HepG2 (cell line): ENCODE results near the gene FAM120B. TPM values are rescaled to one million over a fixed set of nuclear protein-coding genes. Genes with fewer than 3 reads are reported as not detected.
"Not testable (repeated sequence)": the region's sequence is repeated elsewhere in the genome, so short reads cannot be mapped to it uniquely, and the experiment has no call there.

Experiments
- ATAC-seq: fragments of 200-7000 bp; cut with Tn5 transposase; 3 replicates; pipeline ENCODE4 v1.9.1; 2020; ENCODE audit warnings: mild to moderate bottlenecking, moderate library complexity
- BruUV-seq: library from RNA; stranded (reverse); fragments of 400-500 nt; replicated peaks from 2 replicates; lab custom pipeline; 2021; lab: Mats Ljungman, UMichigan
- CTCF ChIA-PET: fragments of 300-600 bp; formaldehyde crosslinking; extraction: SDS; loops from one replicate; lab custom pipeline; 2021; ENCODE audit warnings: low total read pairs, inconsistent platforms, low intra/inter-chr PET ratio; lab: Yijun Ruan, JAX
- POLR2A ChIA-PET: fragments of 350-600 bp; sonication (Branson Sonifier 250); formaldehyde crosslinking; loops from one replicate; lab custom pipeline; 2020; ENCODE audit warnings: antibody characterized with exemption, inconsistent platforms; lab: Yijun Ruan, JAX
- DNase-seq: peaks from one replicate; pipeline ENCODE4 v3.0.0-alpha.2; 2015; ENCODE audit warnings: low spot score
- FAIRE-seq: peaks from 3 replicates; lab custom pipeline; 2011; peaks lifted over from hg19 to GRCh38; lab: Jason Lieb, UNC
- H2AFZ ChIP-seq: one replicate; pipeline ENCODE4 v1.6.1; 2011; ENCODE audit warnings: low read length, inconsistent platforms
- H3K27ac ChIP-seq: fragments of 300-600 bp; 3 replicates; pipeline ENCODE4 v1.8.0; 2011; ENCODE audit warnings: mixed run types, mild to moderate bottlenecking, mixed read lengths, low read length, inconsistent platforms; ENCODE audit not compliant: insufficient read depth; ENCODE audit errors: extremely low read length
- H3K27me3 ChIP-seq, 2 experiments: fragments of 200-600 bp in 1 of 2; 2 replicates in 1 of 2; 3 replicates in 1 of 2; pipeline versions ENCODE4 v1.6.0 to v1.8.0; 2011; ENCODE audit warnings: low read length in 2 of 2, mild to moderate bottlenecking in 2 of 2, moderate library complexity in 2 of 2, inconsistent platforms in 1 of 2; ENCODE audit not compliant: insufficient read depth in 2 of 2, control insufficient read depth in 1 of 2
- H3K36me3 ChIP-seq, 2 experiments: fragments of 200-600 bp in 1 of 2; replicated peaks in 1 of 2; 2 replicates in 1 of 2; 3 replicates in 1 of 2; pipeline versions ENCODE4 v1.5.1 to v1.8.0; 2011; ENCODE audit warnings: low read length in 2 of 2, inconsistent platforms in 1 of 2; ENCODE audit not compliant: insufficient read depth in 2 of 2, control insufficient read depth in 1 of 2
- H3K4me1 ChIP-seq: 2 replicates; pipeline ENCODE4 v1.5.1; 2012; ENCODE audit warnings: low read length, inconsistent platforms; ENCODE audit not compliant: insufficient read depth
- H3K4me2 ChIP-seq: 2 replicates; pipeline ENCODE4 v1.6.0; 2011; ENCODE audit warnings: low read depth, low read length, inconsistent platforms
- H3K4me3 ChIP-seq, 3 experiments: fragments of 200-600 bp in 1 of 3; sonication (generic), shearing (Covaris generic) in 1 of 3; replicated peaks in 1 of 3; 2 replicates each; pipeline ENCODE4 v1.5.1; 2011 to 2016; ENCODE audit warnings: low read length in 3 of 3, inconsistent platforms in 2 of 3, low read depth in 2 of 3, mild to moderate bottlenecking in 2 of 3, control low read depth in 1 of 3, mixed read lengths in 1 of 3; ENCODE audit not compliant: insufficient read depth in 1 of 3
- H3K79me2 ChIP-seq: one replicate; pipeline ENCODE4 v1.6.1; 2011; ENCODE audit warnings: low read length, inconsistent platforms; ENCODE audit not compliant: insufficient read depth
- H3K9ac ChIP-seq: 2 replicates; pipeline ENCODE4 v1.6.0; 2011; ENCODE audit warnings: mild to moderate bottlenecking, low read depth, low read length, inconsistent platforms; ENCODE audit not compliant: insufficient read depth
- H3K9me3 ChIP-seq: 2 replicates; pipeline ENCODE4 v1.5.1; 2012; ENCODE audit warnings: mild to moderate bottlenecking, low read length
- H4K20me1 ChIP-seq: 2 replicates; pipeline ENCODE4 v1.6.0; 2011; ENCODE audit warnings: inconsistent platforms, mild to moderate bottlenecking, low read length, moderate library complexity; ENCODE audit not compliant: insufficient read depth
- ATF7 ChIP-seq, 2 experiments: fragments of 450-650 bp in 1 of 2; sonication (generic) in 1 of 2; formaldehyde crosslinking in 1 of 2; IDR thresholded peaks; 2 replicates each; pipeline versions ENCODE4 v1.4.0 to v1.6.1; 2016 to 2020; ENCODE audit warnings: antibody characterized with exemption in 1 of 2, mild to moderate bottlenecking in 1 of 2, missing genetic modification reagents in 1 of 2
- CREB1 ChIP-seq, 2 experiments: fragments of 450-650 bp in 1 of 2; IDR thresholded peaks; 2 replicates each; pipeline ENCODE4 v1.6.1; 2016 to 2017; ENCODE audit warnings: control low read depth in 1 of 2, mild to moderate bottlenecking in 1 of 2, missing compliant biosample characterization in 1 of 2, missing genetic modification characterization in 1 of 2
- FOXP1 ChIP-seq, 2 experiments: fragments of 450-650 bp in 1 of 2; IDR thresholded peaks; 2 replicates each; pipeline ENCODE4 v1.6.1; 2017 to 2018; ENCODE audit warnings: antibody characterized with exemption in 1 of 2
- IKZF1 ChIP-seq: fragments of 450-650 bp; IDR thresholded peaks from 2 replicates; pipeline ENCODE4 v1.7.1; 2016
- LCORL ChIP-seq, 2 experiments: fragments of 450-650 bp in 1 of 2; sonication (generic) in 1 of 2; formaldehyde crosslinking in 1 of 2; IDR thresholded peaks; 2 replicates each; pipeline versions ENCODE4 v1.5.0 to v1.6.1; 2017 to 2020; ENCODE audit warnings: antibody characterized with exemption in 1 of 2, missing genetic modification reagents in 1 of 2
- MAFF ChIP-seq: IDR thresholded peaks from 2 replicates; pipeline ENCODE4 v1.6.1; 2011; ENCODE audit warnings: low read depth, low read length, improper control_type of control experiment
- MEIS2 ChIP-seq: sonication (generic); formaldehyde crosslinking; IDR thresholded peaks from 2 replicates; pipeline ENCODE4 v1.9.0; 2021; ENCODE audit warnings: mild to moderate bottlenecking, missing genetic modification reagents
- NONO ChIP-seq, 2 experiments: fragments of 450-650 bp in 1 of 2; sonication (generic) in 1 of 2; formaldehyde crosslinking in 1 of 2; IDR thresholded peaks in 1 of 2; conservative IDR thresholded peaks in 1 of 2; 2 replicates each; pipeline versions ENCODE4 v1.6.1 to v1.8.0; 2017 to 2022; ENCODE audit warnings: mild to moderate bottlenecking in 1 of 2, missing genetic modification reagents in 1 of 2, moderate library complexity in 1 of 2
- SRSF4 ChIP-seq: fragments of 200-400 bp; formaldehyde crosslinking; IDR thresholded peaks from one replicate; pipeline ENCODE4 v1.6.1; 2018; ENCODE audit warnings: mild to moderate bottlenecking, low read depth, low read length, moderate library complexity; ENCODE audit not compliant: poor library complexity, severe bottlenecking
- STAT5B ChIP-seq: sonication (generic); formaldehyde crosslinking; IDR thresholded peaks from 2 replicates; pipeline ENCODE4 v1.4.0; 2020; ENCODE audit warnings: missing genetic modification reagents
- WGBS: methylation state at CpG from one replicate; pipeline ENCODE4 v1.1.6; 2017; ENCODE audit warnings: low lambda C conversion rate; 5-methylcytosine and 5-hydroxymethylcytosine counted together
- in situ Hi-C: cut with HindIII; loops from 2 replicates; pipeline ENCODE4 v1.10.0; 2017; ENCODE audit warnings: low pct_unique_long_range_greater_than_20kb; ENCODE audit not compliant: extremely low pct_ligation_motif_present
- intact Hi-C: fragments of 100-400 bp; cut with micrococcal nuclease; formaldehyde crosslinking; loops from one replicate; pipeline ENCODE4 v1.10.0; 2022; ENCODE audit not compliant: unreplicated experiment
- polyA plus RNA-seq, 8 experiments: library from polyadenylated mRNA; depleted of rRNA in 3 of 8; stranded (reverse) in 7 of 8; unstranded in 1 of 8; fragments of >200 nt; fragmentation: Illumina TruSeq in 4 of 8; extraction: Trizol in 4 of 8; gene quantifications; 2 replicates each; pipeline versions ENCODE4 v1.2.1 to v1.2.3, GENCODE V29; 2011 to 2016; ENCODE audit warnings: low read depth in 4 of 8, missing spikeins in 1 of 8, mixed read lengths in 1 of 8; ENCODE audit not compliant: insufficient read depth in 1 of 8
- total RNA-seq, 5 experiments: library from RNA; depleted of rRNA; stranded (reverse); fragments of >200 nt; fragmentation: Illumina TruSeq; extraction: Trizol; gene quantifications; 2 replicates each; pipeline ENCODE4 v1.2.3, GENCODE V29; 2016; ENCODE audit warnings: low read depth in 1 of 5
- TF ChIP-seq, protein P1 (sequence below), 2 experiments: fragments of 450-650 bp in 1 of 2; sonication (generic) in 1 of 2; formaldehyde crosslinking in 1 of 2; IDR thresholded peaks; 2 replicates each; pipeline versions ENCODE4 v1.6.1 to v1.8.0; 2016 to 2022; ENCODE audit warnings: antibody characterized with exemption in 1 of 2, mild to moderate bottlenecking in 1 of 2, missing genetic modification reagents in 1 of 2

FAM120B gene
- total and polyA plus RNA-seq, 2 of the 13 experiments (the other 11 are each of a cell fraction or from before 2014, with no cell fraction given), result 9.2 to 10.7 TPM

DNA sequence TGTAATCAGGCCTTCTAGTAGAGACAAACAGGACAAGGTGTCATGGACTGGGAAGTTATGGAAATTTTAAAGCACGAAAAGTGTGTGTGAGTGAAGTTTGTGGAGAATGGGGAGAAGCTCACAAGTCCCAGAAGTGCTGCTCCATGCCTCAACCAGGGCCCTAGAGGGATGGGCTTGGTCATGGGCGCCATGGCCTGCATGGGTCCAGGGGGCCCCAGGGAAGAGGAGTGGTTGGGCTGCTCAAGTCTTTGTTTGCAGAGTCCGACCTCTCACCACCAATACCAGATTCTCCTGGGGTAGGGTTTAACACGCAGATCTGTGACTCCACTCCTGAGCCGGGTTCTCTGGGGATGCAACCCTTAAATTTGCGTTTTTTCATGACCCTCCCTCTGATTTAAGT, 88.4 kb downstream of the FAM120B start (continued):
- no peak for TF ChIP-seq STAT5B
- no peak for TF ChIP-seq SRSF4
- TF ChIP-seq MEIS2 (CRISPR knock-in tag), result no peak
- no peak for TF ChIP-seq MAFF

DNA sequence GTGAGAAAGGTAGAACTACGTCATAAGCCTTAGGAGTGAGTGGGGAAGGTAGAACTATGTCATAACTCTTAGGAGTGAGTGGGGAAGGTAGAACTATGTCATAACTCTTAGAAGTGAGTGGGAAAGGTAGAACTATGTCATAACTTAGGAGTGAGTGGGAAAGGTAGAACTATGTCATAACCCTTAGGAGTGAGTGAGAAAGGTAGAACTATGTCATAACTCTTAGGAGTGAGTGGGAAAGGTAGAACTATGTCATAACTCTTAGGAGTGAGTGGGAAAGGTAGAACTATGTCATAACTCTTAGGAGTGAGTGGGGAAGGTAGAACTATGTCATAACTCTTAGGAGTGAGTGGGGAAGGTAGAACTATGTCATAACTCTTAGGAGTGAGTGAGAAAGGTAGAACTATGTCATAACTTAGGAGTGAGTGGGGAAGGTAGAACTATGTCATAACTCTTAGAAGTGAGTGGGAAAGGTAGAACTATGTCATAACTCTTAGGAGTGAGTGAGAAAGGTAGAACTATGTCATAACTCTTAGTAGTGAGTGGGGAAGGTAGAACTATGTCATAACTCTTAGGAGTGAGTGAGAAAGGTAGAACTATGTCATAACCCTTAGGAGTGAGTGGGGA, 92.3 kb downstream of the FAM120B start:
- H3K4me2 ChIP-seq; ATAC-seq; in situ Hi-C loops; POLR2A ChIA-PET; H2AFZ ChIP-seq; BruUV-seq; H3K9ac ChIP-seq; H3K9me3 ChIP-seq; CTCF ChIA-PET; H3K4me1 ChIP-seq; H4K20me1 ChIP-seq; H3K27ac ChIP-seq; intact Hi-C loops; DNase-seq; H3K4me3 ChIP-seq; H3K79me2 ChIP-seq; FAIRE-seq; H3K27me3 ChIP-seq; TF ChIP-seq CREB1 (CRISPR knock-in tag; IDR thresholded peaks at IDR 0.05); NONO (CRISPR knock-in tag; conservative IDR thresholded peaks at IDR 0.05); LCORL (CRISPR knock-in tag; IDR thresholded peaks at IDR 0.05); ATF7 (CRISPR knock-in tag; IDR thresholded peaks at IDR 0.05); FOXP1 (CRISPR knock-in tag; IDR thresholded peaks at IDR 0.05): not testable (repeated sequence)
- TF ChIP-seq CREB1 (IDR thresholded peaks at IDR 0.05), result peak; percentile 80
- TF ChIP-seq IKZF1, result 0 out of 2 replicates have a peak, but pooled peaks have one; percentile 53
- TF ChIP-seq, protein P1, sequence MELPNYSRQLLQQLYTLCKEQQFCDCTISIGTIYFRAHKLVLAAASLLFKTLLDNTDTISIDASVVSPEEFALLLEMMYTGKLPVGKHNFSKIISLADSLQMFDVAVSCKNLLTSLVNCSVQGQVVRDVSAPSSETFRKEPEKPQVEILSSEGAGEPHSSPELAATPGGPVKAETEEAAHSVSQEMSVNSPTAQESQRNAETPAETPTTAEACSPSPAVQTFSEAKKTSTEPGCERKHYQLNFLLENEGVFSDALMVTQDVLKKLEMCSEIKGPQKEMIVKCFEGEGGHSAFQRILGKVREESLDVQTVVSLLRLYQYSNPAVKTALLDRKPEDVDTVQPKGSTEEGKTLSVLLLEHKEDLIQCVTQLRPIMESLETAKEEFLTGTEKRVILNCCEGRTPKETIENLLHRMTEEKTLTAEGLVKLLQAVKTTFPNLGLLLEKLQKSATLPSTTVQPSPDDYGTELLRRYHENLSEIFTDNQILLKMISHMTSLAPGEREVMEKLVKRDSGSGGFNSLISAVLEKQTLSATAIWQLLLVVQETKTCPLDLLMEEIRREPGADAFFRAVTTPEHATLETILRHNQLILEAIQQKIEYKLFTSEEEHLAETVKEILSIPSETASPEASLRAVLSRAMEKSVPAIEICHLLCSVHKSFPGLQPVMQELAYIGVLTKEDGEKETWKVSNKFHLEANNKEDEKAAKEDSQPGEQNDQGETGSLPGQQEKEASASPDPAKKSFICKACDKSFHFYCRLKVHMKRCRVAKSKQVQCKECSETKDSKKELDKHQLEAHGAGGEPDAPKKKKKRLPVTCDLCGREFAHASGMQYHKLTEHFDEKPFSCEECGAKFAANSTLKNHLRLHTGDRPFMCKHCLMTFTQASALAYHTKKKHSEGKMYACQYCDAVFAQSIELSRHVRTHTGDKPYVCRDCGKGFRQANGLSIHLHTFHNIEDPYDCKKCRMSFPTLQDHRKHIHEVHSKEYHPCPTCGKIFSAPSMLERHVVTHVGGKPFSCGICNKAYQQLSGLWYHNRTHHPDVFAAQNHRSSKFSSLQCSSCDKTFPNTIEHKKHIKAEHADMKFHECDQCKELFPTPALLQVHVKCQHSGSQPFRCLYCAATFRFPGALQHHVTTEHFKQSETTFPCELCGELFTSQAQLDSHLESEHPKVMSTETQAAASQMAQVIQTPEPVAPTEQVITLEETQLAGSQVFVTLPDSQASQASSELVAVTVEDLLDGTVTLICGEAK (IDR thresholded peaks at IDR 0.05), result peak; percentile 16; the same call in 1 of the 2 replicates
- TF ChIP-seq, protein P1 (CRISPR knock-in tag; IDR thresholded peaks at IDR 0.05), result not testable (repeated sequence)
- peak; percentile 91; the same call in 1 of the 2 replicates for TF ChIP-seq NONO (IDR thresholded peaks at IDR 0.05)
- peak; percentile 29; the same call in 1 of the 2 replicates for TF ChIP-seq LCORL (IDR thresholded peaks at IDR 0.05)
- peak; percentile 82 for TF ChIP-seq ATF7 (IDR thresholded peaks at IDR 0.05)
- 0 out of 2 replicates have a peak, but pooled peaks have one; percentile 16 for TF ChIP-seq FOXP1 (IDR thresholded peaks at IDR 0.05)
- H3K36me3 ChIP-seq, result peaks cover 17 to 51% of the 10 kb centered on the region in 2 experiments; a peak in 4 of 5 replicates
- 97% methylated on average over 1 of the region's 1 CpG for WGBS
